Fibroblast of skin of left quadriceps (primary cell): ENCODE results near the gene AFF3.
A peak's percentile ranks its signal among the peaks of the same experiment; 100 is the strongest.

Experiments used
- DNase-seq, 2 experiments: peaks; one replicate each; pipeline ENCODE4 v3.0.0-alpha.2; 2013; ENCODE audit warnings: low read depth in 2 of 2

Gene AFF3

GRCh38 chr2:100145893-100146656 is 3.7 kb upstream of the AFF3 start:
- no peak for DNase-seq

DNA sequence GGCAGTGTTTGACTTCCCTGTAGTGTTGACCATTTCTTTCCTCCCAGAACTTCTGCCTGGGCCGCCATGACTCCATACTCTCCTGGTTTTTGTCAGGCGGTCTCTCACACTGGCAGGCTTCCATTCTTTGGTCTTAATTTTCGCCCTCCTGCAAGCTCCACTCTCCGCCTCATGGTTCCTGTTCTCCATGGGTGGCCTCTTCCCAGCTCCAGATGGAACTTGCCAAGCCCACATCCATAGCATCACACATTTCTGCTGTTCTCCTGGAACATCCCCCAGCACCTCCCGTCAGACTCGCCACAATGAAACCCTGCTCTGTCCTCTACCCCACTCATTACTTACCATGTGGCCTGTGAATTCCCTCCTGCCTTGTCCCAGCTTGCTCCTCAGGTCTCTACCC is 896 bp upstream of the AFF3 start:
- DNase-seq = no peak

- no peak for DNase-seq
Measured at GRCh38 chr2:100141906-100142305, 484 bp downstream of the AFF3 start.

- no peak for DNase-seq
Measured at GRCh38 chr2:100140582-100140981, 1.8 kb downstream of the AFF3 start.

- DNase-seq = no peak
Measured at GRCh38 chr2:100137866-100138570, 4.4 kb downstream of the AFF3 start.

- no peak for DNase-seq
Measured at GRCh38 chr2:100137318-100137717, 5.1 kb downstream of the AFF3 start.

DNA sequence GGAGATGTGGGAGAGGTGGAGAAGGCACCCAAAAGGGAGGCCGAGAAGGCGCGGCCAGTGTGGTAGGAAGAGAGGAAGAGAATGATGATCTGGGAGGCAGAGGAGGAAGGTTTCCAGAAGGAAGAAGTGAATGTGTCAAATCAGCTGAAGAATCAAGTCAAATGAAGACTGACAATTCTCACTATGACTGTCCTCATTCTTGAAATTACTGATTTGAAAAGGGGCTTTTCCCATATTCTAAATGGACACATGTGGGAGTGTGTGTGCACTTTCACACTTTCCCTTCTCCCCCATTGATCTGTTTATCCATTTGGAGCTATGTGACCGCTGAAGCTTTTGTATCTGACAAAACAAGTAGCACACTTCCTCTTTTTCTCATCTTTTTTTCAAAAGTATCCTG is 6.1 kb downstream of the AFF3 start:
- no peak for DNase-seq

DNA sequence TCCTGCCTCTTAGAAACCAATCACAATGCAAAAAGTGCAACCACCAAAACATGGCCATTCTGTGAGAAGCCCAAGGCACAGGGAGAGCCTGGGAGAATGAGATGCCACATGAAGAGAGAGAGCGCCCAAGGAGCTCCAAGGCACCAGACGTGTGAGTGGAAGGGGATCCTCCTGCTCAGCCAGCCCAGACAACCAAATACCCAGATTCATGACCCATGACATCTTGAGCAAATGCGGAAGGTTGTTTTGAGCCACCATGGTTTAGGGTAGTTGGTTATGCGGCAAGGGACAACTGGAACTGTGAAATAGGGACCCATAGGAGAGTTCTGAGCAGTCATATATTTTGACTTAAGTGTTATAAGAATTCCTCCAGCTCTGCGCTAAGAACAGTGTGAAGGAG is 7.0 kb downstream of the AFF3 start:
- no peak for DNase-seq

GRCh38 chr2:100130595-100131391 is 11.6 kb downstream of the AFF3 start:
- DNase-seq = no peak

GRCh38 chr2:100126897-100127401 is 15.4 kb downstream of the AFF3 start:
- DNase-seq = no peak

DNA sequence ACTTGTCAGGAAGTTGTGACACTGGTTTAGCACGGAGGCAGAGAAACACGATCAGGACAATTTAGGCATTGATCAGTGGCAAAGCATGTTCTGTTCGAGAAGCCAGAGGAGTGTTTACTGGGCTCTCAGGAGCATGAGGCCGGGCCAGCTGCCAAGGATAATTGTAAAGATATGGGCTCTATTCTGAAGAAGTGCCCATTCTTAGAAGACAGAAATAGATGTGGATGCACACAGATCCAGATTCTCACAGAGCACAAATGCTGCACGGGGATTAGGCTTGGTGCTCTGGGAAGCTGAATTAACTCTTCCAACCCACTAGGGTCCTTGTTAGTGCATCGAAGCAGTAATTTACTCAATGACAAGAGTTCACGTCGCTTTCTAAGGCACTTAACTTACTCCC is 16.2 kb downstream of the AFF3 start:
- no peak for DNase-seq

- DNase-seq = no peak
Measured at GRCh38 chr2:100125626-100126025, 16.8 kb downstream of the AFF3 start.

DNA sequence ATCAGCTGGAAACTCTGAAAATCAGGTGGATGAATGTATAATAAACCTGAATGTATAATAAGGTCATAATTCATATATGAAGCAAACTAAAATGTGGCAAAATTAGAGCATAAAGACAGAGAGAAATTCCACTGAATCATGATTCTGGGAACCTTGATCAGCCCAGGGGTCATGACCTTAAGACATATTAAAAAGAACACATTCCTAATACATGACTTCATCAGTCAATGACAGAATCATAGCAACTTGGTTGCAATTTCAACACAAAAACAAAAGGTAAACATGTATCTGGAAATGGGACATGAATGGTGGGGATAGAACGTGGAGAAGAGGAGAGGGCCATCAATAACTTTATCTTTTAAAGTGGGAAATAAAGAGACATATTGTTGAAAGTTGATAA is 17.6 kb downstream of the AFF3 start:
- DNase-seq = no peak

- DNase-seq = no peak
Measured at GRCh38 chr2:100121124-100121718, 21.2 kb downstream of the AFF3 start.

DNA sequence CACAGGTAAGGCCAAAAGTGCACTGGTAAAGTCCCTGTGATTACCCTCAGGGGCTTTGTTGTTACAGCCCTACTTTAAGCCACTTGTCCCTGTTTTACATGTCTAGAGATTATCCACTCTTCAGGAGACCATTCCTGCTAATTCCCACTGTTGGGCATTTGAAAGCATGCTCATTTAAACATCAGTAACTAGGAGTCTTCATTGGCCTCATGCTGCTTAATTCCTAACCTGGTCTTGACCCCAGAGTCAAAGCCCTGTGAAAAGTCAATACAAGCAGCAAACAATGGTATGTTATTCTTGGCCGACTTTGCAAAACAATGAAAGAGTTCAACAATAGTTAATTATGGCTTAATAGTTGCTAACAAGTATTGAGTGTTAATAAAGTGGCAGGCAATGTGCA is 23.2 kb downstream of the AFF3 start:
- no peak for DNase-seq

GRCh38 chr2:100113990-100114433 is 28.4 kb downstream of the AFF3 start:
- DNase-seq = no peak

- DNase-seq = no peak
Measured at GRCh38 chr2:100110614-100111000, 31.8 kb downstream of the AFF3 start.

DNA sequence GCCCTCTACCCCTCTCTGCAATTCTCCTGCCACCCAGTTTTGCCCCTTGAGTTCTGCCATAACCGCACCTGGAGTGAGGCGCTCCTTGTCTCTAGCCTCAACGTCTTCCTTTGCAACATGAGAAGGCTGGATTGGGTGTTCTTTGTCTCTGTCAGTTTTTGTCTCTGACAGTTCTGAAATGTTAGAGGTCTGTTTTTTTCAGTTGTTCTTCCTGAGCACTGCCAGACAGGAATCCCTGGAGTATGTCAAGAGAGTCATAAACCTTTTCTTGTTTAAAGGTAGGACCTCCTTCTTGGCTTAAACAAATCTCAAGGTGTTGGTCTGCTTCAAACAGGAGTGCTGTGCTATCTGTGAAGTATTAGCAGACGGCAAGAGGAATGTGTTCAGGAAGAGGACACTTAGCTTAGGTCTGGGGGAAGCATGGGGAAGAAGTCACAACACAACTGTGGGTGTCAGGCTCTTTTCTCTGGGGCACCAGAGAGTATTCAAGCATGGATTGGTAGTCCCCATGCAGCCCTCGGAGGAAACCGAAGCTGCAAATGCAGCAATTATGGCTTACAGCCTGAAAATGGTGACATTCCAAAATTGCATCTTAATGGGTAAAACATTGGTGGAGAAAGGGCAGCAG is 32.3 kb downstream of the AFF3 start:
- DNase-seq = no peak

DNA sequence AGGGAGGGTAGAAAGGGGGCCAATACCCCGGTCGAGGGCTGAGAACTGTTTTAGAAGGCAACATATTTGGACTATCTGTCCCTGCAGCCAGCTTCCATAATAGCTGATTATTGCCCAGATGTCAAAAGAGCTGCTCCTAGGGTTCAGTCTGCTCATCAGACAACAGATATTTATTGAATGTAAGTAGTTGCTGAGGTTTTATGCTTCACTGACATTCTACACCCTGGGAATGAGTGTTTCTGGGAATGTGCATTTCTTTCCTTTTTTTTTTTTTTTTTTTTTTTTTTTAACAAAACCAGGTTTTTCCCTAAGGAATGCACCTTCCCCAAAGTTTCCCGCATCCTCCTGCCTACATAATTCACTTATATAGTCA is 33.8 kb downstream of the AFF3 start:
- DNase-seq = peak; percentile 29 to 33

GRCh38 chr2:100107906-100108647 is 34.3 kb downstream of the AFF3 start:
- no peak for DNase-seq

- no peak for DNase-seq
Measured at GRCh38 chr2:100107440-100107839, 35.0 kb downstream of the AFF3 start.
